Loucy (cell line): ENCODE data around the gene LRRC4C.

Experiments used
- EZH2phosphoT487 ChIP-seq: fragments of 200-600 bp; IDR thresholded peaks from 2 replicates; pipeline ENCODE4 v1.6.1; 2018; ENCODE audit warnings: antibody characterized with exemption, mild to moderate bottlenecking, moderate library complexity, borderline replicate concordance
- TF ChIP-seq, protein P1 (sequence below): fragments of 200-600 bp; sonication (generic); conservative IDR thresholded peaks from 2 replicates; pipeline ENCODE4 v1.5.1; 2014; ENCODE audit warnings: mild to moderate bottlenecking, antibody characterized with exemption, low read length

DNA sequence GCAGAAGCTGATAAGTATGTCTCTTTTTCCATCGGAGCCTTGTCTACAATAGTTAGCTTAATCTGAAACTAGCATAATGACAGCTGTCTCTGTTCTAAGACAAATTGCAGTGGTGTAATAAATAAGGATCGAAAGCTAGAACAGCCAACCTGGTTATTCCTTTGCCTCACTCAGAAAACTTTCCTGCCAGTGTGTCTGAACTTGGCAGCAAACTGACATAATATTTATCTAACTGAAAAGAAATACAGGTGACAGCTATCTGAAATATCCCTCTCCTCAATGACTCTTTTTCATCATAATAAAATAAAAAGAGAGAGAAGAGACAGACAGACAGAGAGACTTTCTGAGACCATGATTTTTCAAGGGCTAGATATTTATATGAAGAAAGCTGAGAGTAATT, 642.5 kb downstream of the LRRC4C start:
- TF ChIP-seq, protein P1, sequence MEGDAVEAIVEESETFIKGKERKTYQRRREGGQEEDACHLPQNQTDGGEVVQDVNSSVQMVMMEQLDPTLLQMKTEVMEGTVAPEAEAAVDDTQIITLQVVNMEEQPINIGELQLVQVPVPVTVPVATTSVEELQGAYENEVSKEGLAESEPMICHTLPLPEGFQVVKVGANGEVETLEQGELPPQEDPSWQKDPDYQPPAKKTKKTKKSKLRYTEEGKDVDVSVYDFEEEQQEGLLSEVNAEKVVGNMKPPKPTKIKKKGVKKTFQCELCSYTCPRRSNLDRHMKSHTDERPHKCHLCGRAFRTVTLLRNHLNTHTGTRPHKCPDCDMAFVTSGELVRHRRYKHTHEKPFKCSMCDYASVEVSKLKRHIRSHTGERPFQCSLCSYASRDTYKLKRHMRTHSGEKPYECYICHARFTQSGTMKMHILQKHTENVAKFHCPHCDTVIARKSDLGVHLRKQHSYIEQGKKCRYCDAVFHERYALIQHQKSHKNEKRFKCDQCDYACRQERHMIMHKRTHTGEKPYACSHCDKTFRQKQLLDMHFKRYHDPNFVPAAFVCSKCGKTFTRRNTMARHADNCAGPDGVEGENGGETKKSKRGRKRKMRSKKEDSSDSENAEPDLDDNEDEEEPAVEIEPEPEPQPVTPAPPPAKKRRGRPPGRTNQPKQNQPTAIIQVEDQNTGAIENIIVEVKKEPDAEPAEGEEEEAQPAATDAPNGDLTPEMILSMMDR: no peak
- no peak for TF ChIP-seq EZH2phosphoT487
